ENCODE data around the gene TYR.

DNA sequence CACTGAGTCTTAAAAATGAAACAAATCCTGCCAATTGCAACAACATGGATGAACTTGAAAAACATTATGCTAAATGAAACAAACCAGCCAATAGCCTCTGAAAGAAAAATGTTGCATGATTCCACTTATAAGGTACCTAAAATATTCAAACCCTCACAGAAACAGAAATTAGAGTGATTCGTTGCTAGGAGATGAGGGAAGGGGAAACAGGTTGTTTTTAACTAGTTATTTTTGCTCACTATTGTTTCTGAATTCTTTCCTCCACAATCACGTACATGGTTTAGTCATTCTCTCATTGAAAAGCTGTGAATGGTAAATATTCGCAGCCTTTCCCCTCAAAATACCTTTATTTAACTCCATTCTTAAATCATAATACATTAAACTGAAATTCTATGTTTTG is 14.0 kb upstream of the TYR start:
- TF ChIP-seq CTCF (IDR thresholded peaks at IDR 0.05) = no peak
- no peak for TF ChIP-seq POLR2A (IDR thresholded peaks at IDR 0.05)
- no peak for TF ChIP-seq EP300 (IDR thresholded peaks at IDR 0.05)
